ENCODE data around the gene HOXA1. TPM values are rescaled to one million over a fixed set of nuclear protein-coding genes. Genes with fewer than 3 reads are reported as not detected.

HOXA1 gene
- total and polyA plus RNA-seq, 2 of the 8 experiments (the other 6 are each of a cell fraction or from before 2014, with no cell fraction given), result not detected

DNA sequence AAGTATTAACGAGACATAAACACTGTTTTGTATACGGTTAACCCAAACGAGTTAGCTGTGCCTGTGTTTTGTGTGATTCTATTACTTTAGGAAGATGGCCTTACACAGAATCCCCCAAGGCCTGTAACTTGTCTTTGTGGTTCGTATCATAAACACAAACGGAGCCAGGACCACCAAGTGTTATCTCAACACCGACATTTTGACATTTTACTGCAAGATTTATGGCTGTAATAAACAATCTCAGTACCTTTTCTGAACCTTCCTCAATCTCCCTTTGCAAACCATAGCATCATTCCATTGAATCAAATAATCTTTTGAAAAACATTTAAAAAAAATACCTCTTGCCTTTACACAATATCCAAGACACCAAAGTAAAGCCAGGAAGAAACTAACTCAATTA, 37.2 kb upstream of the HOXA1 start:
- CTCF ChIA-PET (ENCODE audit: partially characterized antibody), result interaction anchor here (2.1 to 2.7 kb wide), 2 partner anchors 9 to 11 kb away, joined by 10 read pairs; partner anchors contain the start of gene HOXA5
- H3K23ac ChIP-seq (ENCODE audit: insufficient read length), result no peak overlapping the region
- H3K4me1 ChIP-seq (replicated peaks in 1 of 4; ENCODE audit: control insufficient read depth in 3 of 4, insufficient read depth in 4 of 4, low read length in 3 of 4), result peaks cover 0 to 4% (median 2%) of the 10 kb centered on the region in 4 experiments; a peak in 4 of 7 replicates
- H2BK15ac ChIP-seq (ENCODE audit: low read length), result no peak overlapping the region
- H2BK12ac ChIP-seq (ENCODE audit: low read depth, low read length), result no peak overlapping the region
- no peak overlapping the region for H2BK5ac ChIP-seq (ENCODE audit: low read depth, low read length)
- peaks cover 4% of the 10 kb centered on the region; the same call in 1 of the 2 replicates for H3K23me2 ChIP-seq (ENCODE audit: low read depth, low read length)
- no peak overlapping the region for H2AFZ ChIP-seq (ENCODE audit: low read length)
- peaks cover 0 to 16% (median 0%) of the 10 kb centered on the region in 4 experiments; a peak in 2 of 8 replicates for H3K36me3 ChIP-seq (ENCODE audit: control insufficient read depth in 2 of 4, insufficient read depth in 4 of 4, low read length in 3 of 4)
- TF ChIP-seq, protein P1, sequence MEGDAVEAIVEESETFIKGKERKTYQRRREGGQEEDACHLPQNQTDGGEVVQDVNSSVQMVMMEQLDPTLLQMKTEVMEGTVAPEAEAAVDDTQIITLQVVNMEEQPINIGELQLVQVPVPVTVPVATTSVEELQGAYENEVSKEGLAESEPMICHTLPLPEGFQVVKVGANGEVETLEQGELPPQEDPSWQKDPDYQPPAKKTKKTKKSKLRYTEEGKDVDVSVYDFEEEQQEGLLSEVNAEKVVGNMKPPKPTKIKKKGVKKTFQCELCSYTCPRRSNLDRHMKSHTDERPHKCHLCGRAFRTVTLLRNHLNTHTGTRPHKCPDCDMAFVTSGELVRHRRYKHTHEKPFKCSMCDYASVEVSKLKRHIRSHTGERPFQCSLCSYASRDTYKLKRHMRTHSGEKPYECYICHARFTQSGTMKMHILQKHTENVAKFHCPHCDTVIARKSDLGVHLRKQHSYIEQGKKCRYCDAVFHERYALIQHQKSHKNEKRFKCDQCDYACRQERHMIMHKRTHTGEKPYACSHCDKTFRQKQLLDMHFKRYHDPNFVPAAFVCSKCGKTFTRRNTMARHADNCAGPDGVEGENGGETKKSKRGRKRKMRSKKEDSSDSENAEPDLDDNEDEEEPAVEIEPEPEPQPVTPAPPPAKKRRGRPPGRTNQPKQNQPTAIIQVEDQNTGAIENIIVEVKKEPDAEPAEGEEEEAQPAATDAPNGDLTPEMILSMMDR (IDR thresholded peaks at IDR 0.05; ENCODE audit: control extremely low read depth in 1 of 3, insufficient read depth in 1 of 3, low read depth in 1 of 3, low read length in 3 of 3), result no peak
- no peak for TF ChIP-seq HDAC2 (IDR thresholded peaks at IDR 0.05; ENCODE audit: borderline replicate concordance in 1 of 2, low read depth in 2 of 2, low read length in 2 of 2)
- no peak for TF ChIP-seq SP2 (IDR thresholded peaks at IDR 0.05; ENCODE audit: low read length)
- H4K91ac ChIP-seq (replicated peaks; ENCODE audit: insufficient read length, low read length), result no peak overlapping the region
- no peak overlapping the region for H3K56ac ChIP-seq (replicated peaks; ENCODE audit: insufficient read length, low read depth, low read length)
- H3K27ac ChIP-seq (ENCODE audit: low read depth, low read length), result no peak overlapping the region
- FAIRE-seq (no peak), DNase-seq (ENCODE audit: low read depth in 1 of 2, low spot score in 2 of 2) (no peak)
- H2BK20ac ChIP-seq (ENCODE audit: low read length), result no peak overlapping the region
- H3K27me3 ChIP-seq (replicated peaks in 1 of 4; ENCODE audit: control insufficient read depth in 3 of 4, extremely low read depth in 1 of 4, insufficient read depth in 3 of 4, low read length in 3 of 4), result peaks cover 96 to 100% (median 100%) of the 10 kb centered on the region in 4 experiments
- no peak overlapping the region for H4K8ac ChIP-seq (ENCODE audit: extremely low read depth, insufficient read depth, low read length)
- peaks cover 14 to 28% of the 10 kb centered on the region in 2 experiments for H4K20me1 ChIP-seq (replicated peaks in 1 of 2; ENCODE audit: control insufficient read depth in 1 of 2, insufficient read depth in 2 of 2, low read length in 2 of 2)
- no peak overlapping the region for H3K4ac ChIP-seq (replicated peaks; ENCODE audit: insufficient read length, low read depth, low read length)
- no peak overlapping the region for H3K18ac ChIP-seq (ENCODE audit: extremely low read depth, low read length)
- no peak overlapping the region for H4K5ac ChIP-seq (ENCODE audit: insufficient read length, low read depth, low read length)
- H3K79me1 ChIP-seq (ENCODE audit: low read depth, low read length), result no peaks in the 10 kb centered on the region
- H3K4me2 ChIP-seq (ENCODE audit: insufficient read depth in 1 of 2, low read depth in 2 of 2, low read length in 2 of 2), result no peak overlapping the region
- H3K14ac ChIP-seq (ENCODE audit: insufficient read length), result no peak overlapping the region
- peaks cover 0 to 4% of the 10 kb centered on the region in 2 experiments; a peak in 1 of 4 replicates for H3K9me3 ChIP-seq (ENCODE audit: insufficient read depth in 2 of 2, low read depth in 1 of 2, low read length in 1 of 2)
- H3K79me2 ChIP-seq (ENCODE audit: control insufficient read depth in 1 of 2, insufficient read depth in 2 of 2, low read length in 2 of 2), result no peaks in the 10 kb centered on the region
- H3K9ac ChIP-seq (replicated peaks in 1 of 4; ENCODE audit: extremely low read depth in 1 of 4, low read depth in 3 of 4, low read length in 3 of 4), result no peak overlapping the region
- no peak overlapping the region for H2BK120ac ChIP-seq (replicated peaks; ENCODE audit: low read depth, low read length)
- POLR2A ChIA-PET (ENCODE audit: partially characterized antibody), result no interaction called here
- 35% methylated on average over 6 of the region's 6 CpGs; no CpG with 5 or more reads in 1 of the 2 experiments for WGBS, 2 experiments (ENCODE audit: extremely low coverage in 1 of 2, insufficient coverage in 1 of 2, insufficient read length in 1 of 2, insufficient replicate concordance in 2 of 2, low coverage in 1 of 2, low lambda C conversion rate in 2 of 2, missing lambda C conversion rate in 1 of 2)
- H2AK5ac ChIP-seq (ENCODE audit: low read depth, low read length), result no peak overlapping the region
- no peak overlapping the region for H3K4me3 ChIP-seq (ENCODE audit: extremely low read depth in 1 of 4, insufficient read depth in 2 of 4, low read depth in 3 of 4, low read length in 4 of 4)
